Activated T-cell treated with anti-CD3 and anti-CD28 coated beads for 48 hours (primary cell): ENCODE data around the gene PCDHB3.
"Not testable (repeated sequence)": the region's sequence is repeated elsewhere in the genome, so short reads cannot be mapped to it uniquely, and the experiment has no call there.

Experiments used
- DNase-seq: peaks from one replicate; pipeline ENCODE4 v3.0.0-alpha.2; 2020; ENCODE audit warnings: low read depth

PCDHB3 gene

DNA sequence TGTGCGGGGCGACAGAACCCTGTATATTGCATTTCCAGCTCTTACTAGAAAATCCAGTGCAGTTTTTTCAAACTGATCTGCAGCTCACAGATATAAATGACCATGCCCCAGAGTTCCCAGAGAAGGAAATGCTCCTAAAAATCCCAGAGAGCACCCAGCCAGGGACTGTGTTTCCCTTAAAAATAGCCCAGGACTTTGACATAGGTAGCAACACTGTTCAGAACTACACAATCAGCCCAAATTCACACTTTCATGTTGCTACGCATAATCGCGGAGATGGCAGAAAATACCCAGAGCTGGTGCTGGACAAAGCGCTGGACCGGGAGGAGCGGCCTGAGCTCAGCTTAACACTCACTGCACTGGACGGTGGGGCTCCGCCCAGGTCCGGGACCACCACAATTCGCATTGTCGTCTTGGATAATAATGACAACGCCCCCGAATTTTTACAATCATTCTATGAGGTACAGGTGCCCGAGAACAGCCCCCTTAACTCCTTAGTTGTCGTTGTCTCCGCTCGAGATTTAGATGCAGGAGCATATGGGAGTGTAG, 35.5 kb downstream of the PCDHB3 start:
- DNase-seq = no peak

DNA sequence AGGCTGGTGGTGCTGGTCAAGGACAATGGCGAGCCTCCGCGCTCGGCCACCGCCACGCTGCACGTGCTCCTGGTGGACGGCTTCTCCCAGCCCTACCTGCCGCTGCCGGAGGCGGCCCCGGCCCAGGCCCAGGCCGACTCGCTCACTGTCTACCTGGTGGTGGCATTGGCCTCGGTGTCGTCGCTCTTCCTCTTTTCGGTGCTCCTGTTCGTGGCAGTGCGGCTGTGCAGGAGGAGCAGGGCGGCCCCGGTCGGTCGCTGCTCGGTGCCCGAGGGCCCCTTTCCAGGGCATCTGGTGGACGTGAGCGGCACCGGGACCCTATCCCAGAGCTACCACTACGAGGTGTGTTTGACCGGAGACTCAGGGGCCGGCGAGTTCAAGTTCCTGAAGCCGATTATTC, 37.1 kb downstream of the PCDHB3 start:
- not testable (repeated sequence) for DNase-seq

- no peak for DNase-seq
Observed at GRCh38 chr5:141149812-141150211, 49.5 kb downstream of the PCDHB3 start, which contains the start of gene PCDHB6. Gene PCDHB6, plus strand, starts transcription at chr5:141150057. Its CDS starts 201 bp downstream, at chr5:141150258.

- no peak for DNase-seq
Observed at GRCh38 chr5:141150224-141150992, 50.1 kb downstream of the PCDHB3 start.

GRCh38 chr5:141150993-141151325, 50.7 kb downstream of the PCDHB3 start:
- DNase-seq = no peak

DNA sequence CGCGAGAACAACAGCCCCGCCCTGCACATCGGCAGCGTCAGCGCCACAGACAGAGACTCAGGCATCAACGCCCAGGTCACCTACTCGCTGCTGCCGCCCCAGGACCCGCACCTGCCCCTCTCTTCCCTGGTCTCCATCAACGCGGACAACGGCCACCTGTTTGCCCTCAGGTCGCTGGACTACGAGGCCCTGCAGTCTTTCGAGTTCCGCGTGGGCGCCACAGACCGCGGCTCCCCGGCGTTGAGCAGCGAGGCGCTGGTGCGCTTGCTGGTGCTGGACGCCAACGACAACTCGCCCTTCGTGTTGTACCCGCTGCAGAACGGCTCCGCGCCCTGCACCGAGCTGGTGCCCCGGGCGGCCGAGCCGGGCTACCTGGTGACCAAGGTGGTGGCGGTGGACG, 51.4 kb downstream of the PCDHB3 start:
- not testable (repeated sequence) for DNase-seq

- not testable (repeated sequence) for DNase-seq
Observed at GRCh38 chr5:141152096-141152495, 51.8 kb downstream of the PCDHB3 start.
